DOHH2 (cell line): ENCODE data around the gene RASIP1.

Experiments
- CTCF ChIP-seq: fragments of 200-600 bp; sonication (generic); IDR thresholded peaks from one replicate; pipeline ENCODE4 v1.5.1; 2014; ENCODE audit warnings: antibody characterized with exemption, mild to moderate bottlenecking, low read depth, low read length; ENCODE audit not compliant: poor library complexity, severe bottlenecking
- EZH2phosphoT487 ChIP-seq: fragments of 200-600 bp; sonication (generic); IDR thresholded peaks from 2 replicates; pipeline ENCODE4 v1.6.1; 2017; ENCODE audit warnings: borderline replicate concordance, mild to moderate bottlenecking, antibody characterized with exemption, low read length, moderate library complexity, mixed read lengths

DNA sequence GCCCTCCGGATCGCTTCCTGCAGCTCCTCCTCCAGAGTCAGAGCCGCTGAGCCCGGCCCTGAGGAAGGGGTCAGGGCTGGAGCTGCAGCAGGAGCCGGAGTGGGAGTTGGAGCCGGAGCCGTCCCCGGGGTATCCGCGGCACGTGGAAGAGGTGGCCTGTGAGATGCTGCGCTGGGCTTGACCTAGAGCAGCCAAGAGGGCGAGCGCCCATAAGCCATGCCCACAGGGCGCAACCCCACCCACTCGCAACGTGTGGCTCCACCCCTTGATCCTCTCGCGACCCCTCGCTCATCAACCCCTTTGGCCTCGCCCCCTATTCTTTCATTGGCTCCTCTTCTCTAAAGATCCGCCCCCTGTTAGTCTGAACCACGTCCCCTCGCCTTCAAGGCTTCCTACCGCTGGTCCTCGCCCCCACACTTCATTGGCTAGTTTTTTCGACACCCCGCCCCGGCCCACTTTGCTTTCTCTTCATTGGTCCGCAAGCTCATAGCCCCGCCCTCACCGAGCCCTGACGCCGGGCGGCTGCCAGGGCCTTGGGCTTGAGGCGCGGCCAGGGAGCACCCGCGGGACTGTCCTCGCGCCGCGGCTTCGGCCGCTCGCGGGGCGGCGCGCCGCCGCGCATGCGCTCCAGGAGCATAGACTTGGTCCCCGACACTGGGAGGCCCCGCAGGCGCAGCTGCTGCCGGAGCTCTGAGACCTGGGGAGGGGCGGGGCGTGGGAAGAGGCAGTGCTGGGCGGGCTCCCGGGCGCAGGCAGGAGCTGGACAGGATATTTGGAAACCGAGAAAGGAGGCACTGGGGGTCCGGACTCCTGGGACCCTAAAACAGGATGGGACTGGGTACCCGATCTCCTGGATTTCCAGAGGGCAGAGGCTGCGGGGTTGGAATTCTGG lies 26.3 kb downstream of the RASIP1 start:
- no peak for TF ChIP-seq CTCF
- TF ChIP-seq EZH2phosphoT487: no peak
